Adipose tissue (tissue), 3 donors: ENCODE data around the gene RCOR2. TPM values are rescaled to one million over a fixed set of nuclear protein-coding genes. Genes with fewer than 3 reads are reported as not detected.
A peak's percentile ranks its signal among the peaks of the same experiment; 100 is the strongest.

Source experiments
- H3K27ac ChIP-seq: one replicate; pipeline ENCODE4 v1.5.1; 2013; ENCODE audit warnings: low read depth, low read length
- whole genome bisulfite sequencing, 3 donors: extraction: QIAGEN DNeasy Blood & Tissue Kit; methylation state at CpG; one replicate each; pipeline ENCODE4 v1.1.7; 2013; 5-methylcytosine and 5-hydroxymethylcytosine counted together
- polyA plus RNA-seq, 3 donors: library from polyadenylated mRNA; stranded (reverse); fragments of 200-250 nt; gene quantifications; one replicate each; pipeline ENCODE4 v1.2.3, GENCODE V29; 2013
- donor health status: healthy with polysubstance abuse.
- donor health status: Bipolar disorder and iron deficiency.
- donor health status: healthy.

The RCOR2 gene
- polyA plus RNA-seq, 3 donors, result 0.27 to 0.59 (median 0.56) TPM

GRCh38 chr11:63931876-63932275 lies 14.9 kb upstream of the RCOR2 start:
- WGBS, 3 donors, result 78 to 82% (median 80%) methylated on average over 12 of the region's 12 CpGs
- H3K27ac ChIP-seq, result no peak overlapping the region

DNA sequence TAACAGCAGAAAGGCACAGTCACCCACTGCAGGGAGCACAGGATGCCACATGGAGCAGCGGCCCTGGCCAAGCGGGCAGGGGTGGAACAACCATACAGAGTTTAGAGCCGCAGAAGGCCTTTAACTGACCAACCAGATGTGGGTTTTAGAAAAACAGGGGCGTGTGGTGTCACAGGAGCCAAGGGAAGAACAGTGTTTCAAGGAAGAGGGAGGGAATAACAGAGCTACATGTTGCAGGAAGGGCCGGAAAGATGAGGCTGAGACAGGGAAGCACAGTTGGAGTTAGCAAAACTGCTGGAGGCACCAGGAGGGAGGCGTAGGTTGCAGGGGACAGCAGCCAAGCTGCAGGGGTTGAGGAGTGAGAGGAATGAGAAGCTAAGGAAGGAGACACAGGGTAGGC lies 14.1 kb upstream of the RCOR2 start:
- WGBS, 3 donors, result 65 to 74% (median 73%) methylated on average over 6 of the region's 6 CpGs

DNA sequence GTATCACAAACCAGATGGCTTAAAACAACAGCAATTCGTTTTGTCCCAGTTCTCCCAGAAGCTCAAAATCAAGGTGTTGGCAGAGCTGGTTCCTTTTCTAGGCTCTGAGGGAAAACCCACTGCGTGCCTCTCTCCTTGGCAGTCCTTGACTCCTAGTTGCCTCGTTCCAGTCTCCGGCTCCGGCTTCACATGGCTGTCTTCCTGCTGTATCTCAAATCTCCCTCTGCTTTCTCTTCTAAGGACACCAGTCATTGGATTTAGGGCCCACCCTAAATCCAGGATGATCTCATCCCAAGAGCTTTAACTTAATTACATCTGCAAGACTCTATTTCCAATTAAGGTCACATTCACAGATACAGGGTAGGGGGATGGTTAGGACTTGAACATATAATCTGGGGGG lies 12.7 kb upstream of the RCOR2 start:
- H3K27ac ChIP-seq, result no peak overlapping the region
- 81 to 91% (median 84%) methylated on average over 5 of the region's 5 CpGs for WGBS, 3 donors

More for the DNA sequence above, 14.1 kb upstream of the RCOR2 start:
- H3K27ac ChIP-seq, result no peak overlapping the region

- H3K27ac ChIP-seq, result no peak overlapping the region
- 45 to 56% (median 47%) methylated on average over 4 of the region's 4 CpGs for WGBS, 3 donors
These were observed 6.4 kb upstream of the RCOR2 start for GRCh38 chr11:63923319-63923718.

GRCh38 chr11:63922673-63923192 lies 5.8 kb upstream of the RCOR2 start:
- H3K27ac ChIP-seq, result no peak overlapping the region
- WGBS, 3 donors, result 54 to 91% (median 85%) methylated on average over 2 of the region's 2 CpGs

DNA sequence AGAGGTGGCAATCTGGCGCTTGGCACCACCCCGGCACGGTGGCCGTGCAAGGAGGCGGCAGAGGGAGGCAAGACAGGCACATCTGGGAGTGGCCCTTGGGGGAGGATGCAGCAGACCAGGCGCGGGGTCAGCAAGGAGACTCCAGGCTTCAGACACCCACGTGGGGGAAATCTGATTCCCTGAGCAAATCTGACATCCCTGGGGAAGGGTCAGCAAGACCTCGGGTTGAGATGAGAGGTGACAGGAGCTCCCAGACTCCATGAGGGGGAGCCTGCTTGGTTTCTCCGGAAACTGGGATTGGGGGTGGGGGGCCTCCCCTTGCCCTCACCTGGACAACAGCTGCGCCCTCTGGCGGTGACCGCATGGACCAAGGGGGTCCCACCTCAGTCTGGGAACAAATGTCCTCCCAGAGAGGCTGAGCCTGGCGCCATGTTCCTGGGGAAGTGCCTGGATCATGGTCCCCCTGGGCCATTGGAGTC lies 4.0 kb upstream of the RCOR2 start:
- H3K27ac ChIP-seq, result no peak overlapping the region
- WGBS, 3 donors, result 44 to 55% (median 50%) methylated on average over 14 of the region's 14 CpGs

- WGBS, 3 donors, result 19 to 50% (median 41%) methylated on average over 20 to 22 of the region's 22 CpGs
- no peak overlapping the region for H3K27ac ChIP-seq
These were observed 3.4 kb upstream of the RCOR2 start for GRCh38 chr11:63920126-63920938.

DNA sequence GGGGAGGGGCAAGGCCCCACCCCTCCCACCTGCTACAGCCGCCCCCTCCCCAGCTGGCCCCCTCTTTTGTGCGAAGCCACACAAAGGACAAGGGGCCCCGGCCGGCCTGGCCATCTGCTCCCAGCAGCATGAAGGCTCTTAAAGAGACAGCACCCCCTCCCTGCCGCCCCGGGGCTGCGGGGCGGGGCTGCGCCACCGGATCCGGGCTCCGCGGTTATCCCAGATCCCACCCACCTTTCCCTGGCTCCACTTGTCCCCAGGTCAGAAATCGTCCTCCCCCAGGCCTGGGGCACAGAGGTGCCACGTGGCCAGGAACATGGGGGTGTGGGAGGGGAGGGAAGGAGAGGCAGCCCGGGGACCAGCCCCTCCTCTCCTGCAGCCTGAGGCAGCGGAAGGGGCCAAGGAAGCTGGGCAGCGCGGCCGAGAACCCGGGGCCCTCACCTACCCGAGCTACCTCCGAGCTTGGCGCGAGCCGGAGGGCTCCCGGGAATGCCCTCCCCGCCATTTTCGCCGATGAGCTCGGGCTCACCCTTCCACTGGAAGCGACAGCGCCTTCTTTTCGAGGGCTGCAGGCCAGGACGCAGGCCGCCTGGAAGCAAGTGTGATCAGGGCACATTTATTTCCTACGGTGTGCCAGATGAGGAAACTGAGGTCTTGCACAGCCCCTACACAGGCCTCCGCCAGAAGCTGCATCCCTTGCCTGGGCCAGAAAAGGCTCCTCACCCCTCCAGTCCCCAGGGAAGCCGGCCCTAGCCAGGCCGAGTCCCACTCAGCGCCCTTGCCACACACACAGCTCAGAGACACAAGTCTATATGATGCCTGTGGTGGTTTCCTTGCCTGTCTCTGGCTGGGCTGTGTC lies 2.5 kb upstream of the RCOR2 start:
- 19 to 22% (median 20%) methylated on average over 22 to 41 of the region's 41 CpGs for WGBS, 3 donors
- H3K27ac ChIP-seq, result no peak overlapping the region

DNA sequence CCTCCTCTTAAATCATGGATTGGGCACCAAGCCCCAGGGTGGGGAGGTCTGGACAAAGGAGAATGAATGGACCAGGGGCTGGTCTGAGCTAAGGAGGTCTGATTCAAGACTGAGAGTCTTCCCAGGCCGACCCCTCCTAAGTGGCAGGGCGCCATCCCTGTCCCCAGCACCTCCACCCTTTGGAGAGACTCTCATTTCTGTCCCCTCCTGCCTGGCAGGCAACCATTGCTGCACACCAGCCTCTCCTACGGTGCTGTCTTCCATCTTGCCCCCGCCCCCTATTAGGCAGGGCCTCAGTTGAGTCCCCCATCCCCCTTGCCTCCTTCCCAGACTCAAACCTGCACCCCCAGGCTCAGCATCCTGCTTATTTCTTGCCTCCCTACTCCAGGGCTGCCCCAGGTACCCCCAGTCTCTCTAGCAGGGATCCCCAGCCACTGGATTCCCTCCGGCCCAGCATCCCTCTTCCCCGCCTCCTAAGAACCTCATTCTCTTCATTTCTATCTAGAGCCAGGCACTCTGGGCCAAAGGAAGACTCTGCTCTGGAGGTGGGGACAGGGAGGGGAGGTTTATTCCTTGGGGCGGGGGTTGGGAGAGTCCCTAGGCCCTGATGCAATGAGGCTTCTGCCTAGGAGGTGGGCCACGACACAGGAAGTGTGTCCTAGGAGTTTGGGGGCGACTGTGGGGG lies 1.7 kb upstream of the RCOR2 start:
- H3K27ac ChIP-seq, result no peak overlapping the region
- WGBS, 3 donors, result 41 to 68% (median 49%) methylated on average over 8 to 9 of the region's 9 CpGs

GRCh38 chr11:63917692-63918506 lies 935 bp upstream of the RCOR2 start:
- WGBS, 3 donors, result 8 to 12% (median 11%) methylated on average over 32 to 50 of the region's 50 CpGs
- peak overlapping the region; percentile 9 for H3K27ac ChIP-seq

GRCh38 chr11:63915961-63916836 lies 765 bp downstream of the RCOR2 start:
- H3K27ac ChIP-seq, result no peak overlapping the region
- 5 to 7% (median 6%) methylated on average over 49 to 56 of the region's 56 CpGs for WGBS, 3 donors

GRCh38 chr11:63914896-63915691 lies 1.9 kb downstream of the RCOR2 start:
- no peak overlapping the region for H3K27ac ChIP-seq

DNA sequence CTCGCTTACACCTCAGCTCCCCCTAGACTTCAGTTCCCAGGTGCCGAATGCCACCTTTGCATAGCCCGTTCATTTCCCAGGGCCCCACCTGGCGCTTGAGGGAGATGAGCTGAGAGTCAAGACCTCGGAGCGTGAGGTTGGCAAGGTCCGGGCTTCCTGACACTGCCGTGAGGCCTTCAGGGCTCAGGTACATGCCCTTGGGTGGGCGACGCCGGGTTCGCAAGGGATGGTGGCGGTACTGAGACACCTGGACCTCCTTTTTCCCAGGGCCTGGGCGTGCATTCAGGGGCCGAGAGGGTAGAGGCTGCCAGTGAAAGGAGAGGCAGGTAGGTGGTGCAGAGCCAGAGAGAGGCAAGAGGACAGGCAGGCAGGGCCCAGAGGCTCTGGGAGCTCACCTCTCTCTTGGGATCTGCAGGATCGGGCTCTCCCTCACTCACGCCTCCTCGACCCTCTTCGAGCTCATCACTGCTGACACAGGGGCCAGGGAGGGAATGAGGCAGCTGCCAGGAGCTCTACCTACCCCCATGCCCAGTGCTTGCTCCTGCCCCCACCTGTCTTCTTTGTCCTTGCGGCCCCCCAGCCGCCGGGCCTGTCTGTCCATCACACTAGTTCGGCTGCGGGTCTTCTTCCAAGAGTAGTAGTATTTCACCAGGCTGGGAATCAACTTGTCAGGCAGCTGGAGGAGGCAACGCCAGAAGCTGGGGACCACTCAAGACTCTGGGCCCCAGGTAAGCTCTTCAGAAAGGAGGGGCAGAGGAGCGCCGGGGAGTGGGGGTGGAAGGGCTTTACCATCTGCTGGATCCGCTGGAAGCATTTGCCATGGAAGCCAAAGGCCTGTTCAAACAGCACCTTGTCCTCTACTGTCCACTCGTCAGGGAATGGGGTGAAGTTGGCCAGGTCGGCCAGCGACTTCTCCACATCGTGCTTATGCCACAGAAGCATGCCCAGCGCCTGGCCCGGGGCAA lies 2.8 kb downstream of the RCOR2 start:
- 89 to 94% (median 93%) methylated on average over 34 of the region's 34 CpGs for whole genome bisulfite sequencing, 3 donors
- no peak overlapping the region for H3K27ac ChIP-seq

More at GRCh38 chr11:63914896-63915691, 1.9 kb downstream of the RCOR2 start:
- WGBS, 3 donors, result 56 to 80% (median 60%) methylated on average over 18 to 20 of the region's 20 CpGs

DNA sequence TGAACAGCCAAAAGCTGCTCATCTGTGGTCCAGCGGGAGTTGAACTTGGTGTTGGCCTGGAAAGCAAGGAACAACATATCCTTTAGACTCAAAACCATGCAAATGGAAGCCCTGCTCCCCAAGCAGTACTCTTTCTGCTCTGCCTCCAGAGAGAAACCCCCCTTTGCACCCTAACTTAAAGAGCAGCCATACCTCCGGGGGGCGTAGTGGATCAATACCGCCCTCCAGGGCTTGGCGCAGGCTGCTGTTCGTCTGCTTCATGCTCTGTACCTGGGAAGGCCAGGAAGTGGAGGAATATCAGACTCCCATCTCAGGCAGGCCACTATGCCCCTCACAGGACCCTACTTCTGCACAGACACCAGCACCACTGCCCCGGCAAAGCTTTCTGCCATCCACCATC lies 4.3 kb downstream of the RCOR2 start:
- no peak overlapping the region for H3K27ac ChIP-seq
- WGBS, 3 donors, result 86 to 92% (median 91%) methylated on average over 7 of the region's 7 CpGs

- H3K27ac ChIP-seq, result no peak overlapping the region
- 91 to 94% (median 92%) methylated on average over 14 to 22 of the region's 22 CpGs for WGBS, 3 donors
These were observed 5.1 kb downstream of the RCOR2 start for GRCh38 chr11:63911876-63912275.
